Neuron (in vitro differentiated cells): ENCODE results near the gene ART4.

Experiments used
- H2AFZ ChIP-seq: one replicate; pipeline ENCODE4 v1.6.1; 2013; ENCODE audit warnings: low read depth, mild to moderate bottlenecking, inconsistent platforms, low read length, moderate library complexity
- H3K27me3 ChIP-seq: one replicate; pipeline ENCODE4 v1.6.1; 2013; ENCODE audit warnings: low read length; ENCODE audit not compliant: insufficient read depth
- H3K36me3 ChIP-seq: one replicate; pipeline ENCODE4 v1.6.1; 2013; ENCODE audit warnings: low read length; ENCODE audit not compliant: insufficient read depth
- H3K4me1 ChIP-seq: one replicate; pipeline ENCODE4 v1.6.1; 2013; ENCODE audit warnings: low read length; ENCODE audit not compliant: insufficient read depth
- H3K4me3 ChIP-seq: 2 replicates; pipeline ENCODE4 v1.5.1; 2013; ENCODE audit warnings: mild to moderate bottlenecking, low read length, moderate library complexity
- H3K9me3 ChIP-seq: one replicate; pipeline ENCODE4 v1.6.1; 2013; ENCODE audit warnings: low read length

Gene ART4

GRCh38 chr12:14846042-14846587 lies 2.8 kb upstream of the ART4 start:
- H3K9me3 ChIP-seq = no peaks in the 10 kb centered on the region
- no peaks in the 10 kb centered on the region for H3K27me3 ChIP-seq
- no peaks in the 10 kb centered on the region for H3K36me3 ChIP-seq
- H3K4me3 ChIP-seq = no peak overlapping the region
- no peak overlapping the region for H2AFZ ChIP-seq
- H3K4me1 ChIP-seq = peaks cover 18% of the 10 kb centered on the region

- H3K4me3 ChIP-seq = no peak overlapping the region
- no peaks in the 10 kb centered on the region for H3K36me3 ChIP-seq
- peaks cover 13% of the 10 kb centered on the region for H3K4me1 ChIP-seq
- H3K9me3 ChIP-seq = no peaks in the 10 kb centered on the region
- no peak overlapping the region for H2AFZ ChIP-seq
- no peaks in the 10 kb centered on the region for H3K27me3 ChIP-seq
Measured at GRCh38 chr12:14845350-14845750, 2.0 kb upstream of the ART4 start.

DNA sequence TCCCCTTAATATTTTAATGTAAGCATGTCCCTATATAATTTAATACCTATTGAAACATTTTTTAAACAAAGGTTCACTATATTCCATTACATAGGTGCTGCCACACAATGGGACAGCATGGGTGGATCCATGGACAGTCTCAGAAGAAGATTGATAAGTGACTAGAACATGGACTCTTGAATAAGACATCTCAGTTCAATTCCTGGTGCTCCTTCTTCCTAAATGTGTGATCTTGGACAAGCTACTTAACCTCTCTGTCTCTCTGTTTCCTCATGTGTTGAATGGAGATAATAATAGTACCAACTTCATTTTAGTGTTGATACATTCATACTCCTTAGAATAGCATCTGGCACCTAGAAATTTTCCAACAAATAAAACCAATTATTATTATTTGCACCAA lies 1.1 kb upstream of the ART4 start:
- no peak overlapping the region for H3K4me3 ChIP-seq
- H3K27me3 ChIP-seq = no peaks in the 10 kb centered on the region
- H3K36me3 ChIP-seq = no peaks in the 10 kb centered on the region
- H3K9me3 ChIP-seq = no peaks in the 10 kb centered on the region
- H3K4me1 ChIP-seq = peaks cover 9% of the 10 kb centered on the region
- no peak overlapping the region for H2AFZ ChIP-seq

GRCh38 chr12:14842315-14842714 lies 1.0 kb downstream of the ART4 start:
- Histone ChIP-seq H3K27me3 (no peaks in the 10 kb centered on the region), H3K36me3 (no peaks in the 10 kb centered on the region), H3K4me3 (no peak overlapping the region), H3K9me3 (no peaks in the 10 kb centered on the region), H3K4me1 (peaks cover 9% of the 10 kb centered on the region), H2AFZ (no peak overlapping the region)

DNA sequence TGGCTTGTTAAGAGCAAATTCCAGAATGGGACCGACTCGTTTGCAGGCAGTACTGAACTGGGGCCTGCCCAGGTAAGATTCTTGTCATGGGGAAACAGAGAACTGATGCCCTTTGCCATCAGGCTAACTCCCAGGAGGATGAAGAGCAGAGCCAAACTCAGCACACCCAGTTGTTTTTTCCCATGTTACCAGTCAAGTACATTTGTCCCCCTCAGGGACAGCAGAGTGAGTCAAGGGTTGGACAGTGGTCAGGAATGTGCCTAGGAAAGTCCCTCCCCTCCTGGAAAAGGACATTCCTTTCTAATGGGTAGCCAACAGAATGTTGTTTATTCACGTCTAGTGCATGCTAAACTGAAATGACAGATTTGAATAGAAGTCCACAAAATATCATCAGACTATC lies 1.6 kb downstream of the ART4 start:
- peaks cover 4% of the 10 kb centered on the region for H3K4me1 ChIP-seq
- H3K27me3 ChIP-seq = no peaks in the 10 kb centered on the region
- H3K9me3 ChIP-seq = no peaks in the 10 kb centered on the region
- H3K36me3 ChIP-seq = no peaks in the 10 kb centered on the region
- no peak overlapping the region for H3K4me3 ChIP-seq
- H2AFZ ChIP-seq = no peak overlapping the region

DNA sequence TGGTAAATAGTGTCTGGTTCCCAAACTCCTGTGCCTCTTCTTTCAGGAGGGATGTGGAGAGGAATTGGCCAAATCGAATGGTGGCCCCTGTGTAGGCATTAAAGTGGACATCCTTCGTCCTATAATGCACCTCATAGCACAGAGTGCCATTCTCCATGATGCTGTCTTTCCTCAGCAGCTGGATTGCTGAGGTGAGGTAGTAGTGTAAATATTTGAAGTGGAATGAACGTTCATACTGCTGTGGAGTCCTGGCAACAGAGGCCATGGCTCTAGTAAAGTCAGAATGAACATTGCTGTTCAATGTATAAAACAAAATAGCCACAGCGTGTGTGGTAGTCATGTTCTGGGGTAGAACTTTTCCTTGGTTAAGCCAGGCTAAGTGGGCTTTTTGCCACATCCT lies 2.7 kb downstream of the ART4 start:
- no peaks in the 10 kb centered on the region for H3K9me3 ChIP-seq
- H2AFZ ChIP-seq = no peak overlapping the region
- no peak overlapping the region for H3K4me3 ChIP-seq
- no peaks in the 10 kb centered on the region for H3K27me3 ChIP-seq
- H3K4me1 ChIP-seq = no peaks in the 10 kb centered on the region
- no peaks in the 10 kb centered on the region for H3K36me3 ChIP-seq

DNA sequence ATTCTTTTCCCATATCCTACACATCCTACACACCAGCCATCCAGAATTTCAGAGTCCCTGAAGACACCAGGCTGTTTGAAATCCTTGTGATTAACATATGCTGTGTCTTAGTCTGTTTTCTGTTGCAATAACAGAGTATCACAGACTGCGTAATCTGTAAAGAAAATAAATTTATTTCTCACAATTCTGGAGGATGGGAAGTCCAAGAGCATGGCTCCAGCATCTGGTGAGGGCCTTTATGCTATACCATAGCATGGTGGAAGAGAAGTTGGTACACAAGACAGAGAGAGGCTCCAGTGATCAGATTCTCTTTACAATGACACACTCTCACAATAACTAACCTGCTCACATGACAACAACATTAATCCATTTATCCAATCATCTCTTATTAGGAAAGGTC lies 4.1 kb downstream of the ART4 start:
- Histone ChIP-seq H3K27me3 (no peaks in the 10 kb centered on the region), H3K4me3 (no peak overlapping the region), H3K4me1 (peaks cover 11% of the 10 kb centered on the region), H2AFZ (no peak overlapping the region), H3K9me3 (no peaks in the 10 kb centered on the region), H3K36me3 (no peaks in the 10 kb centered on the region)

DNA sequence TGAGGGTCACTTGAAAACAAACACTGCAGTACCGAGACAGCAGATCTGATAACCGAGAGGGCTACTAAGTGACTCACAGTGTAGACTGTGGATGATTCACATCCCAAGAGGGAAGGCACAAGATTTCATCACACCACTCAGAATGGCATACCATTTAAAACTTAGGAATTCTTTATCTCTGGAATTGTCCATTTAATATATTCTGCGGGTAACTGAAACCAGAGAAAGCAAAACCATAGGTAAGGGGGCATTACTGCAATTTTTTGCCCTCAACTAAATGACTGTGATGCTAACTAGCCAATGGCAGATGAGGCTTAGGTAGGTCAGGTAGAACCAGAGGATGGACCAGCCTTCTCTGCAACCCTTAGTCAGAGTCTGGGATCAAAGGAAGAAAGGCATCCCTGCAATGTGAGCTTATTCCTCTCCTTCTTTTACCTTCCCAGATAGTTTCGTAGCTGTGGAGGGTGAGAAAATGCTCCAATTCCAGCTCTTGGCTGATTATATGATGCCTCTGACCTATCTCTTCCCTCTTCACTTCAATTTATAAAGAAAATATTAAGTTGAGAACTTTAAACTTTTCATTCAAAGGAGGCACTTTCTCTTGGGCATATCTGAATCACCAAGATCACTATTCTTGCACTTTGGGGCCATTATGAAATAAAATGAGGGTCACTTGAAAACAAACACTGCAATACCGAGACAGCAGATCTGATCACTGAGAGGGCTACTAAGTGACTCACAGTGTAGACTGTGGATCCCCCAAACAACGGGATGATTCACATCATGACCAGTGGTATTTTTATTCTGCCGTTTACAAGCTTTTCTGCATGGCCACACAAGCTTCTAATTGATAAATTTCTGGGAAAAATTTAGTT lies 6.8 kb downstream of the ART4 start:
- Histone ChIP-seq H3K27me3 (no peaks in the 10 kb centered on the region), H3K4me1 (peaks cover 19% of the 10 kb centered on the region), H3K36me3 (no peaks in the 10 kb centered on the region), H2AFZ (no peak overlapping the region), H3K9me3 (no peaks in the 10 kb centered on the region), H3K4me3 (no peak overlapping the region)

- Histone ChIP-seq H3K36me3 (no peaks in the 10 kb centered on the region), H3K4me3 (no peak overlapping the region), H3K9me3 (no peaks in the 10 kb centered on the region), H3K27me3 (no peaks in the 10 kb centered on the region), H2AFZ (peak overlapping the region; percentile 62), H3K4me1 (peaks cover 19% of the 10 kb centered on the region)
Measured at GRCh38 chr12:14834509-14834908, 8.8 kb downstream of the ART4 start.

DNA sequence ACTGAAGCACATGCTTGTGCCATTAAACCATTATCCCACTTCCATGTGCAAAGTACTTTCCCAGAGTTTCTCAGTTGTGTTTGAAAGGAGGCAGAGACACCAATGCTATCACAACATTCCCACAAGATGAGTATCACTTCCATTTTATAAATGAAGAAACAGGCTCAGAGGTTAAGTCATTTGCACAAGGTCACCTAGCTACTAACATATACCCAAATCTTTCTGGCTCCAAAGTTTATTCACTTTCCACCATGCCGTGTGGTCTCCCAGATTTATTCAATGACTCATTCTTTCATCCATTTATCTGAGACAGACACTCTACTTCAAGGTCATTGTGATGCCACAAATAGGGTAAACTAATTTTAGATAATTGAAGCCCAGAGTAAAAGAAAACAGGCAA lies 9.4 kb downstream of the ART4 start:
- Histone ChIP-seq H3K27me3 (no peaks in the 10 kb centered on the region), H3K4me3 (no peak overlapping the region), H3K9me3 (no peaks in the 10 kb centered on the region), H3K4me1 (peaks cover 19% of the 10 kb centered on the region), H3K36me3 (no peaks in the 10 kb centered on the region), H2AFZ (no peak overlapping the region)

- Histone ChIP-seq H2AFZ (no peak overlapping the region), H3K4me1 (peaks cover 19% of the 10 kb centered on the region), H3K36me3 (no peaks in the 10 kb centered on the region), H3K9me3 (no peaks in the 10 kb centered on the region), H3K27me3 (no peaks in the 10 kb centered on the region), H3K4me3 (no peak overlapping the region)
Measured at GRCh38 chr12:14833336-14833735, 10.0 kb downstream of the ART4 start.

DNA sequence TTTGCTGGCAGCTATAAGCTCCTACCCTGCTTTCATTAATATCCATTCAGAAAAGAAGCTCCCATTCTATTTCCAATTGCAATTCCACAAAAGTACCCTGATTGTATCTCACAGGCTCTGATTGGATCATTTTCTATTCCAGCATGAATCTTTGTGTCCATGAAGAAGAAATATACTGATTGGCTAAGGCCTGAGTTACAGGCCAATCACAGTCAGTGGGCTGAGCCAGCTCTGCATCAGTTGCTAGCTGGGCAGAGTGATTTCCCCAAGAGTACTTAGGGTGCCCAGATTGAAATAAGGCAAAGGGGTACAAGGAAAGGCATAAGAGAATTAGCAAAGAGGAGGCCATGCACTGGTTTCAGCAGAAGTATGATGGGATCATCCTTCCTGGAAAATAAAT lies 14.4 kb downstream of the ART4 start:
- Histone ChIP-seq H3K27me3 (no peaks in the 10 kb centered on the region), H3K36me3 (no peaks in the 10 kb centered on the region), H3K4me3 (no peak overlapping the region), H3K9me3 (no peaks in the 10 kb centered on the region), H3K4me1 (peaks cover 4% of the 10 kb centered on the region), H2AFZ (no peak overlapping the region)

GRCh38 chr12:14827043-14827442 lies 16.3 kb downstream of the ART4 start:
- no peaks in the 10 kb centered on the region for H3K9me3 ChIP-seq
- H3K27me3 ChIP-seq = no peaks in the 10 kb centered on the region
- no peak overlapping the region for H3K4me3 ChIP-seq
- no peaks in the 10 kb centered on the region for H3K36me3 ChIP-seq
- H2AFZ ChIP-seq = no peak overlapping the region
- H3K4me1 ChIP-seq = no peaks in the 10 kb centered on the region

DNA sequence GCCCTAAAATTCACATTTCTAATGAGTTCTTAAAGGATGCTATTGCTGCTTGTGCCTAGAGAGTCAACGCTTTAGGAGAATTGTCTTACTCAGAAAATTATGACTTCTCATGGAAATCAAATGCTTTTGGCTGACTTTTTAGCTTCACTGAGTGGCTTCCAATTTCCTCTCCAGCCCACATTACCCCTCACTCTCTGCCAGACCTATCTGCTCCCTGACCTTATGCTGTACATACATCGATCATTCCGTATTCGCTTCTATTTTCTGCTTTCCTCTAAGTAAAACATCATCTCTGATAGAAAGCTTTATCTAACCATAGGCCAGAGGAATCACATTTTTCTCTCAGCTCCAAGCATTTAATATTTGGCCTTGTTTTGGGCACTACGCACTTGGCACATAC lies 16.8 kb downstream of the ART4 start:
- Histone ChIP-seq H3K4me1 (no peaks in the 10 kb centered on the region), H3K9me3 (no peaks in the 10 kb centered on the region)

More for the DNA sequence above, 16.8 kb downstream of the ART4 start:
- Histone ChIP-seq H3K4me3 (no peak overlapping the region), H3K36me3 (no peaks in the 10 kb centered on the region), H2AFZ (no peak overlapping the region), H3K27me3 (no peaks in the 10 kb centered on the region)
